DMS53 (cell line): ENCODE measurements around the gene GSKIP.
"Not testable (repeated sequence)": the region's sequence is repeated elsewhere in the genome, so short reads cannot be mapped to it uniquely, and the experiment has no call there.

ENCODE experiments used
- DNase-seq: peaks from one replicate; lab custom pipeline; 2025; lab: John Stamatoyannopoulos, UW

Gene GSKIP

GRCh38 chr14:96362965-96363750 is at the start of gene GSKIP, which contains the start of gene ATG2B:
GSKIP (plus strand) TSS chr14:96363526; CDS start chr14:96382248, 18,722 bp downstream.
ATG2B (minus strand) TSS chr14:96363341; CDS start chr14:96362976, 365 bp downstream.
- DNase-seq: peak; percentile 97

GRCh38 chr14:96316087-96316486 is 47.2 kb upstream of the GSKIP start:
- no peak for DNase-seq

GRCh38 chr14:96318836-96319235 is 44.5 kb upstream of the GSKIP start:
- no peak for DNase-seq

GRCh38 chr14:96320605-96321004 is 42.7 kb upstream of the GSKIP start:
- DNase-seq: no peak

GRCh38 chr14:96324219-96324618 is 39.1 kb upstream of the GSKIP start:
- no peak for DNase-seq

GRCh38 chr14:96338551-96338950 is 24.8 kb upstream of the GSKIP start:
- no peak for DNase-seq

GRCh38 chr14:96341323-96341722 is 22.0 kb upstream of the GSKIP start:
- no peak for DNase-seq

GRCh38 chr14:96345669-96346068 is 17.7 kb upstream of the GSKIP start:
- DNase-seq: no peak

GRCh38 chr14:96347957-96348356 is 15.4 kb upstream of the GSKIP start:
- not testable (repeated sequence) for DNase-seq

GRCh38 chr14:96349286-96350075 is 13.8 kb upstream of the GSKIP start:
- no peak for DNase-seq

GRCh38 chr14:96351986-96352385 is 11.3 kb upstream of the GSKIP start:
- peak; percentile 10 for DNase-seq

- no peak for DNase-seq
Measured at GRCh38 chr14:96352708-96353107, 10.6 kb upstream of the GSKIP start.

GRCh38 chr14:96354246-96354645 is 9.1 kb upstream of the GSKIP start:
- DNase-seq: no peak

- no peak for DNase-seq
Measured at GRCh38 chr14:96357216-96357615, 6.1 kb upstream of the GSKIP start.

- no peak for DNase-seq
Measured at GRCh38 chr14:96359959-96360358, 3.4 kb upstream of the GSKIP start.

GRCh38 chr14:96362071-96362964 is 1.0 kb upstream of the GSKIP start:
- peak; percentile 86 for DNase-seq

- DNase-seq: peak; percentile 68
Measured at GRCh38 chr14:96363751-96364336, 518 bp downstream of the GSKIP start.

- no peak for DNase-seq
Measured at GRCh38 chr14:96364962-96365361, 1.6 kb downstream of the GSKIP start.

- DNase-seq: no peak
Measured at GRCh38 chr14:96368534-96368933, 5.2 kb downstream of the GSKIP start.

GRCh38 chr14:96370528-96370927 is 7.2 kb downstream of the GSKIP start:
- no peak for DNase-seq

- no peak for DNase-seq
Measured at GRCh38 chr14:96373538-96373937, 10.2 kb downstream of the GSKIP start.

GRCh38 chr14:96376093-96376492 is 12.8 kb downstream of the GSKIP start:
- DNase-seq: no peak
